Fibroblast of pulmonary artery (primary cell): ENCODE results near the gene KPTN.
A peak's percentile ranks its signal among the peaks of the same experiment; 100 is the strongest.

Experiments used
- DNase-seq: peaks from one replicate; pipeline ENCODE4 v3.0.0-alpha.2; 2010; ENCODE audit warnings: low read depth
- H3K4me3 ChIP-seq: replicated peaks from 2 replicates; pipeline ENCODE4 v1.5.1; 2011; ENCODE audit warnings: low read depth, mild to moderate bottlenecking, control low read depth, low read length, moderate library complexity
- TF ChIP-seq, protein P1 (sequence below): IDR thresholded peaks from 2 replicates; pipeline ENCODE4 v1.5.1; 2011; ENCODE audit warnings: mild to moderate bottlenecking, control low read depth, low read length, inconsistent platforms; ENCODE audit errors: missing control alignments

KPTN gene

DNA sequence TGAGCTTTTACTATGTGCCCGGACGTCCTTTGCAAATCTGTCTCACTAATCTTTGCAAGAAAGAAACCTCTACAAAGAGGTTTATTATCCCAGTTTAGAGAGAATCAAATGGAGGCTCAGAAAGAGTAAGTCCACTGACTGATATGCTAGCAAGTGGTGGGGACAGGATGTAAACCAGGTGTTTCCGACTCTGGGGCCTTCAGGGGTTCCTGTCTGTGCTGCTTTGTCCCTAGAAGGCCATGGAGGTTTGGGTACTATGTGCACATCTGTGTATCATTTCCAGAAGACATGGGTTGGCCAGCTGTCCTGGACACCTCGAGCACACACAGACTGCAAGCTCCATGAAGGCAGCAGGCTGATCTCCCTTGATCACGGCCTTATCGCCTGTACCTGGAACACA is 1.2 kb upstream of the KPTN start:
- TF ChIP-seq, protein P1, sequence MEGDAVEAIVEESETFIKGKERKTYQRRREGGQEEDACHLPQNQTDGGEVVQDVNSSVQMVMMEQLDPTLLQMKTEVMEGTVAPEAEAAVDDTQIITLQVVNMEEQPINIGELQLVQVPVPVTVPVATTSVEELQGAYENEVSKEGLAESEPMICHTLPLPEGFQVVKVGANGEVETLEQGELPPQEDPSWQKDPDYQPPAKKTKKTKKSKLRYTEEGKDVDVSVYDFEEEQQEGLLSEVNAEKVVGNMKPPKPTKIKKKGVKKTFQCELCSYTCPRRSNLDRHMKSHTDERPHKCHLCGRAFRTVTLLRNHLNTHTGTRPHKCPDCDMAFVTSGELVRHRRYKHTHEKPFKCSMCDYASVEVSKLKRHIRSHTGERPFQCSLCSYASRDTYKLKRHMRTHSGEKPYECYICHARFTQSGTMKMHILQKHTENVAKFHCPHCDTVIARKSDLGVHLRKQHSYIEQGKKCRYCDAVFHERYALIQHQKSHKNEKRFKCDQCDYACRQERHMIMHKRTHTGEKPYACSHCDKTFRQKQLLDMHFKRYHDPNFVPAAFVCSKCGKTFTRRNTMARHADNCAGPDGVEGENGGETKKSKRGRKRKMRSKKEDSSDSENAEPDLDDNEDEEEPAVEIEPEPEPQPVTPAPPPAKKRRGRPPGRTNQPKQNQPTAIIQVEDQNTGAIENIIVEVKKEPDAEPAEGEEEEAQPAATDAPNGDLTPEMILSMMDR, result no peak
- no peak for DNase-seq
- H3K4me3 ChIP-seq, result no peak overlapping the region

DNA sequence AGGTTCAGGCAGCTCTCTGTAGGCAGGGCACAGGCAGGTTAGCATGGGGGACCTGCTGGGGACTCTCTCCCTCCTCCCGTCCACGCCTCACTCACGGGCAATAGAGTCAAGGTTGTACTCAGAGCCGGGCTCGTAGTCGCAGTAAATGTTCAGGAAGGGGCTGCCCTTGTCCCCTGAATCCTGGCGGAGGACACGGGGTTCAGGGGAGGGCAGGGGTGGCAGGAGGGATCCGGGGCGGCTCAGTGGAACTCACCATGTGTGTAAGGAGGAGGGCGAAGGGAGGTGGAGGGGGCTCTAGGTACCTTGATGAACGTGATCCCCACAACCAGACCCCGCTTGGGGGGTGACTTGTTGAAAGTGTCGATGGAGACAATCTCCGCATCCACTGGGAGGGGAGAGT is 819 bp downstream of the KPTN start:
- DNase-seq, result no peak
- TF ChIP-seq, protein P1, result no peak
- H3K4me3 ChIP-seq, result peak overlapping the region; percentile 70

DNA sequence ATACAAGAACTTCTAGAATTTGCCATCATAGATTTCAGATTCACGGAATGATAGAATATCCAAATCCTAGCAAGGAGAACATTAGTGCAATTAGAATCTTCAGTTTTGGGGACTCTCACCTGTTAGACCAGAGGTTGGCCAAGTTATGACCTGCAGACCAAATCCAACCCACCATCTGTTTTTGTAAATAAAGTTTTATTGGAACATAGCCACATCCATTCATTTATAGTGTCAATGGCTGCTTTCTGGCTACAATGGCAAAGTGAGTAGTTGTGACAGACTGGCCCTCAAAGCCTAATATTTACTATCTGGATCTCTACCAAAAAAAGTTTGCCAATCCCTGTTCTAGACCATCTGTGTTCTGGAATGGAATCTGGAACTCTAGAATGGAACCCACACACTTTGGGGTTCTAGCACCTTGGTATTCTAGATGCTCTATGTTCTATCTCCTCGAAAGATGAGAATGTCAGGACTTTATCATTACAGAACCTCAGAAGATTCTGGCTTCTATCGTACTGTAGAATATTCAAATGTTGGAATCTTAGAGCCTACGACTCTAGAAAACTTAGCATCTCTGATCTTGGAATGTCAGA is 2.5 kb downstream of the KPTN start:
- H3K4me3 ChIP-seq, result no peak overlapping the region
- no peak for DNase-seq
- TF ChIP-seq, protein P1, result no peak

DNA sequence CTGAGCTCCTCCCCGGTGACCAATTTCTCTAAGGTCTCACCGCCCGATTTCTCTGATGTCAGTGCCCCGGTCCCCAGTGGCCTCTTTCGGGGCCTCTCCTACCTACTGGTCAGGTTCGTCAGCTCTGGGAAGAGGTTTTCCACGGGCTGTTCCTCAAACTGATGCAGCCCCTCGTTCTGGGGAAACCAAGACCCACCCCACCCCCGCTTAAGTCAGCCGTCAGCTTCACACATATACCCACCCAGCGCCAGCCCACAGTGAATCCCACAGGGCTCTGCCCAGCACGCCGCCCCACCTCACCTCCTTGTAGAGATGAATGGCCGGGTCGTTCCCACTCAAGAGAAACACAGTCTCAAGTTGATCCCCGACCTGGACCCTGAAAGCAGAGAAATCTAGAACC is 3.4 kb downstream of the KPTN start:
- no peak overlapping the region for H3K4me3 ChIP-seq
- DNase-seq, result no peak
- TF ChIP-seq, protein P1, result no peak

DNA sequence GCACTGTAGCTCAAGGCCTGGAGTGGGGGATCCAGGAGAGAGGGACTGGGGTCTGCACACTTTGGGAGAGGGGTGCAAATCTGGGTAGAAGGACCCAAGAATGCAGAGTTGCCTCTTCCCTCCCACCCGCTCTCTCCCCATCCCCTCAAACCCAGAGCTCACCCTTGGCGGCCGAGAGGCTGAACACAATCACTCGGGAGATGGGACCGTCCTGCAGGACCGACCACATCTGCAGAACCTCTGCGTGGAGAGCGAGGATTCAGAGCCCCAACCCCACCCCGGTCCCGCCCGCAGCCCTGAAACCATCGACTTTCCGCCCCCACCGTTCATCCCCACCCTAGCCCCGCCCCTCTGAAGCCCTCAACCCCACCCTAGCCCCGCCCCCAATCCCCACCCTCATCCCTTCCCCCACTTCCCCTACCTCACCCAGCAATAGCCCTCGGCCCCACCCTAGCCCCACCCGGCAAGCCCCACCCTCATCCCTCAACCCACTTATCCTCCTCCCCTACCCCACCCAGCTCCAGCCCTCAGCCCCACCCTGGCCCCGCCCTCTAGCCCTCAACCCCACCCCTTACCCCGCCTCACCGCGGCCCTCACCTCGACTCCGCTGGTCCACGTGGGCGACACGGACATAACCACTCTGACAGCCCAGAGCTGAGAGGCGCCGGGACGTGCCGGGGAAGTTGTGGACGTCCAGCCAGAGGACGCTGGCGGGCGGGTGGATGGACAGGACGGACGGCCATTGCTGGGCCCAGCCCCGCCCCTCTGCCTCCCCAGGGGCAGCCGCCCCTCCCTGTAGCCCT is 4.1 kb downstream of the KPTN start:
- no peak for DNase-seq
- TF ChIP-seq, protein P1, result no peak
- no peak overlapping the region for H3K4me3 ChIP-seq

DNA sequence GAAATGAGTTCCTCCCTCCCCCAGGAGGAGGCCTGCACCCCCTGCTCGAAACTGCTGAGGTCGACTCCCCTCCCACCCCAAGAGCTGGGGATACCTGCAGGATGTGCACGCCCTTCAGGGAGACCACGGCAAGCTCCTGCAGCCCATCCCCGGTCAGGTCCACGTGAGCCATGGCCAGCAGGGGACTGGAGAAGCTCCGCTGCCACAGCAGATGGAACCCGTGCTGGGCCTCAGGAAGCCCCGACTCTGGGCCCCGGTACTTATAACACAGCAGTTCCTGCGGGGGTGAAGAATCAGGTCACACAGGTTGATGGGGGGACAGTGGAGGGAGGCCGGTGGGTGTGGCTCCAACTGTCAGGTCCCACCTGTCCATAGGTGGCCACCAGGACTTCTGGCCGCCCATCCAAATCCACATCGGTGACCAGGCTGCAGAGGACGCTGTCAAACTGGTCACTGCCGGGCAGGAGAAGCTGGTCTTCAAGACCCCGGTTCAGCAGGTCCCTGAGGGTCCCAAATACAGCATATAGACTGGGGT is 7.5 kb downstream of the KPTN start:
- DNase-seq, result no peak
- TF ChIP-seq, protein P1, result no peak
- no peak overlapping the region for H3K4me3 ChIP-seq
